Activated T-helper 2 cell treated with anti-CD3 and anti-CD28 coated beads, Interferon-gamma antibody, Interleukin-2, Interleukin-4, amounts not matched to agents 10 μg/mL and 5 μg/mL and 100 μg/mL, durations not matched to agents 14 hours and 24 hours and 36 hours (primary cell): ENCODE measurements around the gene HAPLN2. TPM values are rescaled to one million over a fixed set of nuclear protein-coding genes. Genes with fewer than 3 reads are reported as not detected.
"Not testable (repeated sequence)": the region's sequence is repeated elsewhere in the genome, so short reads cannot be mapped to it uniquely, and the experiment has no call there.

Experiments
- DNase-seq: peaks from one replicate; pipeline ENCODE4 v3.0.0; 2021; ENCODE audit warnings: low spot score
- H3K27ac Mint-ChIP-seq: one replicate; pipeline ENCODE4 v1.8.0; 2021; ENCODE audit warnings: mixed read lengths
- H3K27me3 Mint-ChIP-seq: one replicate; pipeline ENCODE4 v1.8.0; 2021; ENCODE audit warnings: low read depth, mixed read lengths
- H3K36me3 Mint-ChIP-seq: one replicate; pipeline ENCODE4 v1.8.0; 2021; ENCODE audit warnings: low read depth, mixed read lengths
- H3K4me1 Mint-ChIP-seq: one replicate; pipeline ENCODE4 v1.8.0; 2021; ENCODE audit warnings: low read depth, mixed read lengths
- H3K4me3 Mint-ChIP-seq: one replicate; pipeline ENCODE4 v1.8.0; 2021; ENCODE audit warnings: low read depth, mild to moderate bottlenecking, moderate library complexity, mixed read lengths
- H3K9me3 Mint-ChIP-seq: one replicate; pipeline ENCODE4 v1.8.0; 2021; ENCODE audit warnings: mixed read lengths
- intact Hi-C: fragments of 100-400 bp; cut with micrococcal nuclease; formaldehyde crosslinking; loops from one replicate; pipeline ENCODE4 v1.15.1; 2023
- total RNA-seq: library from RNA; stranded (reverse); gene quantifications from 2 replicates; pipeline ENCODE4 v1.2.3, GENCODE V29; 2022

HAPLN2 gene
- total RNA-seq, 1 donor from 2014 or later: not detected

DNA sequence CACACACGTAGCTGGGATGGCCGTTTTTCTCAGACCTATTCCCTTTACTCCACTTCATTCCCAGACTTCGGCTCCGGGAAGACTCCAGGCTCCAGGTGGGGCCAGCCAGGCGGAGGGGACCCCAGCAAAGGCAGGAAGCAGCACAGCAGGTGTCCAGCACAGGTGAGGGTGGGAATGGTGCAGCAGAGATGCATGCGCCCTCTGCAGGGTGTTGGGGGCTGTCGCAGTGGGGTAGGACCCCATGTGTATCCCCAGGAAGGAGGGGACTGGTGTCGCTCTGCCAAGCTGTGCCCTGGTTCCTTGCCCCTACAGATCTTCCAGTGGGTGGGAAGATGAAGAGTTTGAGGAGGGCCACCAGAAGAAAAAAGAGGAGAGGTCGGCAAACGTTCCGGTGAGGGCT lies 34.4 kb upstream of the HAPLN2 start:
- no peaks in the 10 kb centered on the region for H3K36me3 Mint-ChIP-seq

DNA sequence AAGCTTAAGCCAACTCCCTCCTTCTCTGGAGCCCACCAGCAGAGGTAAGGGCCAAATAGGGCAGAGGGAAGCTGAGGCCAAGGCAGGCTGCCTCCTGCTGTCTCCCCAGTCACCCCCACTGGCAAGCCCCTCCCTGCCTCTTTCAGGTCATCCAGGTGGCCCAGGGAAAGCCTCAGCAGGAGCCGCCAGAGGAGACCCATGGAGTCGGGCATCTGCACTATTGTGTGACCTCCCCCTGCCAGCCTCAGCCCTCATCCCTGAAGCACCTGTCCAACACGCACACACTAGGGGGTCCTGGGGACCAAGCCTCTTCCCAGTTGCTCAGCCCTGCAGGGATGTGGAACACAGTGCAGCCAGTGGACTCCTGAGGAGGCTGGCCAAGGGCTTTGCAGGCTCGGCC lies 32.9 kb upstream of the HAPLN2 start:
- H3K4me1 Mint-ChIP-seq: peaks cover 17% of the 10 kb centered on the region
- DNase-seq: no peak
- no peak overlapping the region for H3K4me3 Mint-ChIP-seq
- no peak overlapping the region for H3K27ac Mint-ChIP-seq
- no peaks in the 10 kb centered on the region for H3K36me3 Mint-ChIP-seq
- H3K27me3 Mint-ChIP-seq: no peaks in the 10 kb centered on the region
- intact Hi-C loops: no loop called here
- H3K9me3 Mint-ChIP-seq: no peaks in the 10 kb centered on the region

More for the DNA sequence above, 34.4 kb upstream of the HAPLN2 start:
- Mint-ChIP-seq H3K9me3 (no peaks in the 10 kb centered on the region), H3K27ac (no peak overlapping the region), H3K4me1 (peaks cover 8% of the 10 kb centered on the region), H3K4me3 (no peak overlapping the region), H3K27me3 (no peaks in the 10 kb centered on the region)
- intact Hi-C loops: loop anchor here (1.0 to 2.0 kb wide), 2 partner anchors 16 to 23 kb away; partner anchors contain the start of gene GPATCH4
- no peak for DNase-seq

GRCh38 chr1:156586892-156587477 lies 32.2 kb upstream of the HAPLN2 start:
- DNase-seq: no peak
- Mint-ChIP-seq H3K4me3 (no peak overlapping the region), H3K9me3 (no peaks in the 10 kb centered on the region), H3K36me3 (no peaks in the 10 kb centered on the region), H3K4me1 (peaks cover 15% of the 10 kb centered on the region), H3K27ac (no peak overlapping the region), H3K27me3 (no peaks in the 10 kb centered on the region)
- intact Hi-C loops: no loop called here

DNA sequence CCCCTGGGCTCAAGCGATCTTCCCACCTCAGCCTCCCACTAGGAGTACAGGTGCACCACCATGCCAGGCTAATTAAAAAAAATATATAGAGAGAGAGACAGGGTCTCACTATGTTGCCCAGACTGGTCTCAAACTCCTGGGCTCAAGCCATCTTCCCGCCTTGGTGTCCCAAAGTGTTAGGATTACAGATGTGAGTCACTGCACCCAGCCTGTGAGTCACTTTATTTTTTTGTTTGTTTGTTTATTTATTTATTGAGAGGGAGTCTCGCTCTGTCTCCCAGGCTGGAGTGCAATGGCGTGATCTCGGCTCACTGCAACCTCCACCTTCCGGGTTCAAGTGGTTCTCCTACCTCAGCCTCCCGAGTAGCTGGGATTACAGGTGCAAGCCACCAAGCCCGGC lies 31.3 kb upstream of the HAPLN2 start:
- H3K36me3 Mint-ChIP-seq, DNase-seq, H3K27me3 Mint-ChIP-seq, H3K27ac Mint-ChIP-seq, intact Hi-C loops, H3K9me3 Mint-ChIP-seq, H3K4me3 Mint-ChIP-seq: not testable (repeated sequence)
- peaks cover 18% of the 10 kb centered on the region for H3K4me1 Mint-ChIP-seq

DNA sequence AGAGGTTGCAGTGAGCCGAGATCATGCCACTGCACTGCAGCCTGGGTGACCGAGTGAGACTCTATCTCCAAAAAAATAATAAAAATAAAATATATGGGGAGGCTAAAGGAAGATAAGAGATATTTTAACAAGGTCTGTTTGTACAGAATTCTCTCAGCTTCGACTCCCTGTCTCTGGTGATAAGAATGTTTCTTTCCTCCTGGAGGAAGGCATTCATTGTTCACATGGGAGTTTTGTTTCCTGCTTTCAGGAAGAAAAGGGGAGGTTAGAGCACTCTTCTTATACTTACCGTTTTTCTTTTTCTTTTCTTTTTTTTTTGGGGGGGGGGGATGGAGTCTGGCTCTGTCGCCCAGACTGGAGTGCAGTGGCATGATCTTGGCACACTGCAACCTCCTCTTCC lies 29.7 kb upstream of the HAPLN2 start:
- Mint-ChIP-seq H3K36me3 (peaks cover 13% of the 10 kb centered on the region), H3K4me3 (no peak overlapping the region), H3K9me3 (no peaks in the 10 kb centered on the region), H3K4me1 (peaks cover 19% of the 10 kb centered on the region), H3K27ac (no peak overlapping the region), H3K27me3 (no peaks in the 10 kb centered on the region)
- intact Hi-C loops: no loop called here
- no peak for DNase-seq

GRCh38 chr1:156590326-156591180 lies 28.7 kb upstream of the HAPLN2 start:
- H3K4me1 Mint-ChIP-seq: peaks cover 19% of the 10 kb centered on the region
- peaks cover 21% of the 10 kb centered on the region for H3K36me3 Mint-ChIP-seq
- no peaks in the 10 kb centered on the region for H3K9me3 Mint-ChIP-seq
- intact Hi-C loops: loop anchor here (1.0 kb wide), 1 partner anchor 9 kb away; no protein-coding TSS in a partner anchor
- H3K27me3 Mint-ChIP-seq: no peaks in the 10 kb centered on the region
- DNase-seq: no peak
- peak overlapping the region; percentile 77 for H3K27ac Mint-ChIP-seq
- peak overlapping the region; percentile 77 for H3K4me3 Mint-ChIP-seq

DNA sequence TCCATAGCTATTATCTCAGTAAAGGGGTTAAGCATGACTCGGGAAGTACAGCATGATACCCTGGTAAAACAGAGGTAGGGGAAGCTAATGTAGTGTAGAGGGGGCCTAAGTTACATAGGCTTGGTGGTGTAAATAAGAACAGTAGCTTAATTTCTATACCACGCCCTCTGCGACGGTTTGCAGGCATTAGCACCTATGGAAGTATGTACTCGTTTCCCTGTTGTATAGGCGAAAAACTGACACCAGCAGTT lies 28.1 kb upstream of the HAPLN2 start:
- intact Hi-C loops: loop anchor here (1.0 kb wide), 1 partner anchor 8 kb away; no protein-coding TSS in a partner anchor
- Mint-ChIP-seq H3K4me1 (peaks cover 19% of the 10 kb centered on the region), H3K4me3 (peak overlapping the region; percentile 77), H3K36me3 (peaks cover 27% of the 10 kb centered on the region), H3K27me3 (no peaks in the 10 kb centered on the region), H3K9me3 (no peaks in the 10 kb centered on the region), H3K27ac (peak overlapping the region; percentile 77)
- DNase-seq: no peak

GRCh38 chr1:156591432-156592157 lies 27.6 kb upstream of the HAPLN2 start, which contains the start of gene NAXE:
Gene NAXE, plus strand, starts transcription at chr1:156591776. Its CDS starts 29 bp downstream, at chr1:156591805.
- no peaks in the 10 kb centered on the region for H3K27me3 Mint-ChIP-seq
- H3K4me3 Mint-ChIP-seq: peak within 1 kb of the TSS; percentile 77
- H3K27ac Mint-ChIP-seq: peak within 1 kb of the TSS; percentile 77
- peaks cover 19% of the 10 kb centered on the region for H3K4me1 Mint-ChIP-seq
- H3K36me3 Mint-ChIP-seq: peaks cover 30% of the 10 kb centered on the region
- intact Hi-C loops: loop anchor here (1.0 kb wide), 1 partner anchor 8 kb away; no protein-coding TSS in a partner anchor
- DNase-seq: peak; percentile 64
- H3K9me3 Mint-ChIP-seq: no peaks in the 10 kb centered on the region

GRCh38 chr1:156592158-156592909 lies 26.9 kb upstream of the HAPLN2 start:
- Mint-ChIP-seq H3K36me3 (peaks cover 38% of the 10 kb centered on the region), H3K27ac (peak overlapping the region; percentile 55), H3K27me3 (no peaks in the 10 kb centered on the region), H3K9me3 (no peaks in the 10 kb centered on the region), H3K4me1 (peaks cover 24% of the 10 kb centered on the region), H3K4me3 (peak overlapping the region; percentile 65)
- DNase-seq: no peak
- intact Hi-C loops: no loop called here

GRCh38 chr1:156592910-156593660 lies 26.1 kb upstream of the HAPLN2 start:
- H3K4me3 Mint-ChIP-seq: peak overlapping the region; percentile 65
- no peak for DNase-seq
- peak overlapping the region; percentile 35 for H3K27ac Mint-ChIP-seq
- H3K9me3 Mint-ChIP-seq: no peaks in the 10 kb centered on the region
- H3K27me3 Mint-ChIP-seq: no peaks in the 10 kb centered on the region
- H3K36me3 Mint-ChIP-seq: peaks cover 45% of the 10 kb centered on the region
- intact Hi-C loops: no loop called here
- peaks cover 24% of the 10 kb centered on the region for H3K4me1 Mint-ChIP-seq

DNA sequence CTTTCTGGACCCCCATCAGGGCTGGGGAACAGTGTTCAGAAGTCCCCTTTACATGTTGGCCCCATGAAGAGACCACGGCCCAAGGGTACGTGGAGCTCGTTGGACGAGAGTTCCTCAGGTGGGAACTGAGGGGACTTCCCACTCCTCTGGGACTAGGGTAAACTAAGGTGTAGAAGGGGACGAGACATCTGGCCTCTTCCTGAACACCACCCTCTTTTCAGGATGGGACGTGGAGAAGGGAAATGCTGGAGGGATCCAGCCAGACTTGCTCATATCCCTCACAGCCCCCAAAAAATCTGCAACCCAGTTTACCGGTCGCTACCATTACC lies 25.6 kb upstream of the HAPLN2 start:
- DNase-seq: no peak
- intact Hi-C loops: no loop called here
- Mint-ChIP-seq H3K4me1 (peaks cover 24% of the 10 kb centered on the region), H3K27ac (no peak overlapping the region), H3K36me3 (peaks cover 51% of the 10 kb centered on the region), H3K9me3 (no peaks in the 10 kb centered on the region), H3K4me3 (no peak overlapping the region), H3K27me3 (no peaks in the 10 kb centered on the region)

DNA sequence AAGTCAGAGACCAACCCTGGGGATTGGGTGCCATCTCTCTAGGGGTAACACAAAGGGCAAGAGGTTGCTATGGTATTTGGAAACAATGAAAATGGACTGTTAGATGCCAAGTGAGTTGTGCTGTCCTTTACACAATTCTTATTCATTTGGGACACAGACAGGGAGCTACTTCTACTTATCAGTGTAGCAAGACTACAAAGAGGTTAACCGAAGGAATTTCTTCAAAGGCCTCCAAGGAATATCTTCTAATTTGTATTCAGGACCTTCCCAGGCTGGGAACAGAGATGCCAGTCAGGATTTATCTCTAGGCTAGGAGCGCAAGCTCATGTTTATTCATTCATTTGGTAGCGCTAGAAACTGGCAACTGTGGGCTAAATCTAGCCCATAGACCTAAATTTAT lies 25.0 kb upstream of the HAPLN2 start:
- no peak overlapping the region for H3K27ac Mint-ChIP-seq
- H3K9me3 Mint-ChIP-seq: no peaks in the 10 kb centered on the region
- no peaks in the 10 kb centered on the region for H3K27me3 Mint-ChIP-seq
- no peak overlapping the region for H3K4me3 Mint-ChIP-seq
- intact Hi-C loops: no loop called here
- peaks cover 56% of the 10 kb centered on the region for H3K36me3 Mint-ChIP-seq
- H3K4me1 Mint-ChIP-seq: peaks cover 24% of the 10 kb centered on the region
- DNase-seq: no peak
